Erythroblast (primary cell): ENCODE results near the gene ABCA6.
"Not testable (repeated sequence)": the region's sequence is repeated elsewhere in the genome, so short reads cannot be mapped to it uniquely, and the experiment has no call there.

Experiments
- DNase-seq, 2 experiments: peaks; one replicate each; lab custom pipeline; 2025; lab: John Stamatoyannopoulos, UW
- GATA1 ChIP-seq: IDR thresholded peaks from 2 replicates; pipeline ENCODE4 v1.6.1; 2011; ENCODE audit warnings: low read depth, mild to moderate bottlenecking, control low read depth, low read length, moderate library complexity
- POLR2A ChIP-seq: IDR thresholded peaks from 2 replicates; pipeline ENCODE4 v1.6.1; 2011; ENCODE audit warnings: mild to moderate bottlenecking, low read length

ABCA6 gene

DNA sequence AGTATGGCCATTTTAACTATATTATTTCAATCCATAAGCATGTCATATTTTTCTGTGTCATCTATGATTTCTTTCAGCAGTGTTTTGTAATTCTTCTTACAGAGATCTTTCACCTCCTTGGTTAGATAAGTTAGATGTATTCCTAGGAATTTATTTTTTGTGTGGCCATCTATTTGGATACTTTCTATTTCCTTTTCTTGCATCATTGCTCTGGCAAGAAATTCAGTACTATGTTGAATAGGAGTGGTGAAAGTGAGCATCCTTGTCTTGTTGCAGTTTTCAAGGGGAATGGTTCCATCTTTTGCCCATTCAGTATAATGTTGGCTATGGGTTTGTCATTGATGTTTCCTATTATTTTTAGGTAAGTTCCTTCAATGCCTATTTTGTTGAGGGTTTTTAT is 65.9 kb downstream of the ABCA6 start:
- TF ChIP-seq GATA1 (no peak), POLR2A (no peak)
- DNase-seq: no peak

- not testable (repeated sequence) for DNase-seq
These were observed 68.3 kb downstream of the ABCA6 start for GRCh38 chr17:69073392-69073791.

- DNase-seq: not testable (repeated sequence)
These were observed 68.9 kb downstream of the ABCA6 start for GRCh38 chr17:69072803-69073256.

- DNase-seq: not testable (repeated sequence)
These were observed 70.5 kb downstream of the ABCA6 start for GRCh38 chr17:69071233-69071586.

DNA sequence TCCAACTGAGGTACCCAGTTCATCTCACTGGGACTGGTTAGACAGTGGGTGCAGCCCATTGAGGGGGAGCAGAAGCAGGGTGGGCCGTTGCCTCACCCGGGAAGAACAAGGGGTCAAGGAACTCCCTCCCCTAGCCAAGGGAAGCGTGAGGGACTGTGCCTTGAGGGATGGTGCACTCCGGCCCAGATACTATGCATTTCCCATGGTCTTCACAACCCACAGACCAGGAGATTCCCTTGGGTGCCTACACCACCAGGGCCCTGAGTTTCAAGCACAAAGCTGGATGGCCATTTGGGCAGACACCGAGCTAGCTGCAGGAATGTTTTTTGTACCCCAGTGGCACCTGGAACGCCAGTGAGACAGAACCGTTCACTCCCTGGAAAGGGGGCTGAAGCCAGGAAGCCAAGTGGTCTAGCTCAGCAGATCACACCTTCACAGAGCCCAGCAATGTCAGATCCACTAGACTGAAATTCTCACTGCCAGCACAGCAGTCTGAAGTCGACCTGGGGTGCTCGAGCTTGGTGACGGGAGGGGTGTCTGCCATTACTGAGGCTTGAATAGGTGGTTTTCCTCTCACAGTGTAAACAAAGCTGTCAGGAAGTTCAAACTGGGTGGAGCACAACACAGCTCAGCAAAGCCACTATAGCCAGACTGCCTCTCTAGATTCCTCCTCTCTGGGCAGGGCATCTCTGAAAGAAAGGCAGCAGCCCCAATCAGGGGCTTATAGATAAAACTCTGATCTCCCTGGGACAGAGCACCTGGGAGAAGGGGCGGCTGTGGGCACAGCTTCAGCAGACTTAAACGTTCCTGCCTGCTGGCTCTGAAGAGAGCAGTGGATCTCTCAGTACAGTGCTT is 71.1 kb downstream of the ABCA6 start:
- not testable (repeated sequence) for DNase-seq

DNA sequence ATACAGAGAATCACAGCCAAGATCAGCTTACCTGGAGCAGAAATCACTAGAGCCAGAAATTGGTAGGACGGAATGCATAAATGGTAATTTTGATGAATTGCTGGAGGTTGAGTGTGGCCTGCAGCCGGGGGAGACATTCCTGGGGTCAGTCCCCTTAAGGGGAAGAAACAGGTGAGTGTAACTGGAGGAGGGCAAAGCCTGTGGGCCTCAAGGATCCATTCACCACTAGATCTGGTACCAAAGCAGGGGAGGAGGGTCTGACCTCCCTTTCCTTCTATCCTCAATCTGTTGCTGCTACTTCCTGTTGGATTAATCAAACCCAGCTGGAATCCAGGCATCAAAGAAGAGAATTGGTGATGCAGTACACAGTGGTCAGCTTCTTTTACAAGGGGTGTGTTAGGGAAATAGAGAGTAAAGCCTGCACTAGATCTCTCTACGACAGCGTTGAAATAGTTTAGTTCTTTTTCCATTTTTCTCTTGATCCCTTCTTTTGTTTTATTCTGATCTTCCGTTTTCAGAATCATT is 72.4 kb downstream of the ABCA6 start:
- no peak for TF ChIP-seq GATA1
- TF ChIP-seq POLR2A: no peak

DNA sequence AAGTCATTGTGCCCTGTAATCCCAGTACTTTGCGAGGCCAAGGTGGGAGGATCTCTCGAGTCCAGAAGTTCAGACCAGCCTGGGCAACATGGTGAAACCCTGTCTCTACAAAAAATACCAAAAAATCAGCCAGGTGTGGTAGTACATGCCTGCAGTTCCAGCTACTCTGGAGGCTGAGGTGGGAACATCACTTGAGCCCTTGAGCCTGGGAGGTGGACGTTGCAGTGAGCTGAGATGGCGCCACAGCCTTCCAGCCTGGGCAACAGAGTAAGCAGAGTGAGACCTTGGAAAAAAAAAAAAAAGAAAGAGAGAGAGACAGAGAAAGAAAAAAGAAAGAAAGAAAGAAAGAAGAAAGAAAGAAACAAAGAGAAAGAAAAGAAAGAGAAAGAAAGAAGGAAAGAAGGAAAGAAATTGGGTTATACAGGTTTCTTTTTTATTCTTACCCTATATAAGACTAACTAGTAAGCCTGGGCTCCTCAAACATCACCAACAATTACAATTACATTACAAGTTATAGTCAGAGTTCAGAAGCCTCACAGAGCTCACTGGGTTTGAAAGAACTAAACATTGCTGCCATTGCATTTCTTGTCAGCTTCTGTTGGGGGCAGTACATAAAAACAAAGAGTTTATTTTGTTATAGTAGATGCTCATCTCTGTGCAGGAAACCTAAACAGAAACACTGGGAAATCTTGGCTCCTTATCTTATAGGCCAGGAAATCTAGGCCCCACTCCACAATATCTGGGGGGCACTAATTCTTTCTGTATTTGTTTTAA is 74.2 kb downstream of the ABCA6 start:
- peak in 1 of 2 experiments; percentile 2 for DNase-seq
- no peak for TF ChIP-seq GATA1
- no peak for TF ChIP-seq POLR2A

More for the DNA sequence above, 72.4 kb downstream of the ABCA6 start:
- no peak for DNase-seq

GRCh38 chr17:69066482-69066881 is 75.2 kb downstream of the ABCA6 start:
- no peak for TF ChIP-seq POLR2A
- TF ChIP-seq GATA1: no peak
- no peak for DNase-seq

- no peak for DNase-seq
- TF ChIP-seq GATA1 (no peak), POLR2A (no peak)
These were observed 76.6 kb downstream of the ABCA6 start for GRCh38 chr17:69065113-69065512.

- no peak for TF ChIP-seq GATA1
- TF ChIP-seq POLR2A: no peak
- DNase-seq: no peak
These were observed 77.2 kb downstream of the ABCA6 start for GRCh38 chr17:69064476-69064875.

- no peak for DNase-seq
- TF ChIP-seq POLR2A: no peak
- no peak for TF ChIP-seq GATA1
These were observed 77.7 kb downstream of the ABCA6 start for GRCh38 chr17:69064001-69064400.

- TF ChIP-seq GATA1 (no peak), POLR2A (no peak)
- DNase-seq: no peak
These were observed 78.7 kb downstream of the ABCA6 start for GRCh38 chr17:69062860-69063581.

GRCh38 chr17:69061721-69062556 is 79.8 kb downstream of the ABCA6 start:
- DNase-seq: no peak
- no peak for TF ChIP-seq GATA1
- TF ChIP-seq POLR2A: no peak
